ENCODE results near the gene NCOA3.

Gene NCOA3

GRCh38 chr20:47598911-47599744, 97.4 kb downstream of the NCOA3 start:
- DNase-seq (ENCODE audit: low read depth), result no peak

- no peak for DNase-seq (ENCODE audit: low read depth)
Measured at GRCh38 chr20:47600967-47601547, 99.4 kb downstream of the NCOA3 start.

GRCh38 chr20:47603260-47603659, 101.6 kb downstream of the NCOA3 start:
- no peak for DNase-seq (ENCODE audit: low read depth)

GRCh38 chr20:47605673-47606413, 104.2 kb downstream of the NCOA3 start:
- no peak for DNase-seq (ENCODE audit: low read depth)

GRCh38 chr20:47606414-47606982, 104.8 kb downstream of the NCOA3 start:
- no peak for DNase-seq (ENCODE audit: low read depth)

- DNase-seq (ENCODE audit: low read depth), result peak; percentile 40
Measured at GRCh38 chr20:47606983-47607613, 105.4 kb downstream of the NCOA3 start.

GRCh38 chr20:47609001-47609400, 107.3 kb downstream of the NCOA3 start:
- DNase-seq (ENCODE audit: low read depth), result no peak

GRCh38 chr20:47610247-47610944, 108.7 kb downstream of the NCOA3 start:
- peak; percentile 71 for DNase-seq (ENCODE audit: low read depth)

GRCh38 chr20:47610945-47611250, 109.2 kb downstream of the NCOA3 start:
- DNase-seq (ENCODE audit: low read depth), result no peak

- DNase-seq (ENCODE audit: low read depth), result no peak
Measured at GRCh38 chr20:47611785-47612184, 110.1 kb downstream of the NCOA3 start.

- DNase-seq (ENCODE audit: low read depth), result no peak
Measured at GRCh38 chr20:47612670-47613069, 111.0 kb downstream of the NCOA3 start.

- DNase-seq (ENCODE audit: low read depth), result no peak
Measured at GRCh38 chr20:47614703-47615309, 113.1 kb downstream of the NCOA3 start.

GRCh38 chr20:47618479-47618878, 116.8 kb downstream of the NCOA3 start:
- no peak for DNase-seq (ENCODE audit: low read depth)

GRCh38 chr20:47620808-47621805, 119.4 kb downstream of the NCOA3 start:
- DNase-seq (ENCODE audit: low read depth), result peak; percentile 77

GRCh38 chr20:47622118-47622665, 120.5 kb downstream of the NCOA3 start:
- no peak for DNase-seq (ENCODE audit: low read depth)

GRCh38 chr20:47623206-47623605, 121.5 kb downstream of the NCOA3 start:
- DNase-seq (ENCODE audit: low read depth), result no peak

GRCh38 chr20:47627540-47627939, 125.9 kb downstream of the NCOA3 start:
- DNase-seq (ENCODE audit: low read depth), result no peak

GRCh38 chr20:47629907-47630306, 128.2 kb downstream of the NCOA3 start:
- no peak for DNase-seq (ENCODE audit: low read depth)

- DNase-seq (ENCODE audit: low read depth), result no peak
Measured at GRCh38 chr20:47631078-47631477, 129.4 kb downstream of the NCOA3 start.

- no peak for DNase-seq (ENCODE audit: low read depth)
Measured at GRCh38 chr20:47635256-47635655, 133.6 kb downstream of the NCOA3 start.

Measured in fibroblast of the conjunctiva (primary cell).